Transverse colon (tissue), 3 donors: Measurements from ENCODE around the gene C20orf96.

Source experiments
- EP300 ChIP-seq: sonication (generic); formaldehyde crosslinking; IDR thresholded peaks from one replicate; pipeline ENCODE4 v1.6.1; 2017; ENCODE audit warnings: antibody characterized with exemption, low read depth
- TF ChIP-seq, protein P1 (sequence below), 5 experiments: fragments of 200-600 bp in 3 of 5; fragments of 450-650 bp in 2 of 5; sonication (generic) in 3 of 5; IDR thresholded peaks; 1 replicate in 2 of 5; 2 replicates in 3 of 5; pipeline ENCODE4 v1.5.1; 2016 to 2017; ENCODE audit warnings: antibody characterized with exemption in 5 of 5, inconsistent platforms in 3 of 5, mild to moderate bottlenecking in 2 of 5, moderate library complexity in 1 of 5

- no peak for TF ChIP-seq EP300
- TF ChIP-seq, protein P1, sequence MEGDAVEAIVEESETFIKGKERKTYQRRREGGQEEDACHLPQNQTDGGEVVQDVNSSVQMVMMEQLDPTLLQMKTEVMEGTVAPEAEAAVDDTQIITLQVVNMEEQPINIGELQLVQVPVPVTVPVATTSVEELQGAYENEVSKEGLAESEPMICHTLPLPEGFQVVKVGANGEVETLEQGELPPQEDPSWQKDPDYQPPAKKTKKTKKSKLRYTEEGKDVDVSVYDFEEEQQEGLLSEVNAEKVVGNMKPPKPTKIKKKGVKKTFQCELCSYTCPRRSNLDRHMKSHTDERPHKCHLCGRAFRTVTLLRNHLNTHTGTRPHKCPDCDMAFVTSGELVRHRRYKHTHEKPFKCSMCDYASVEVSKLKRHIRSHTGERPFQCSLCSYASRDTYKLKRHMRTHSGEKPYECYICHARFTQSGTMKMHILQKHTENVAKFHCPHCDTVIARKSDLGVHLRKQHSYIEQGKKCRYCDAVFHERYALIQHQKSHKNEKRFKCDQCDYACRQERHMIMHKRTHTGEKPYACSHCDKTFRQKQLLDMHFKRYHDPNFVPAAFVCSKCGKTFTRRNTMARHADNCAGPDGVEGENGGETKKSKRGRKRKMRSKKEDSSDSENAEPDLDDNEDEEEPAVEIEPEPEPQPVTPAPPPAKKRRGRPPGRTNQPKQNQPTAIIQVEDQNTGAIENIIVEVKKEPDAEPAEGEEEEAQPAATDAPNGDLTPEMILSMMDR (IDR thresholded peaks at IDR 0.05), result no peak
Measured at GRCh38 chr20:313402-313801, 22.9 kb upstream of the C20orf96 start.
